ENCODE results near the gene ABHD16A.
"Not testable (repeated sequence)": the region's sequence is repeated elsewhere in the genome, so short reads cannot be mapped to it uniquely, and the experiment has no call there.

ABHD16A gene

DNA sequence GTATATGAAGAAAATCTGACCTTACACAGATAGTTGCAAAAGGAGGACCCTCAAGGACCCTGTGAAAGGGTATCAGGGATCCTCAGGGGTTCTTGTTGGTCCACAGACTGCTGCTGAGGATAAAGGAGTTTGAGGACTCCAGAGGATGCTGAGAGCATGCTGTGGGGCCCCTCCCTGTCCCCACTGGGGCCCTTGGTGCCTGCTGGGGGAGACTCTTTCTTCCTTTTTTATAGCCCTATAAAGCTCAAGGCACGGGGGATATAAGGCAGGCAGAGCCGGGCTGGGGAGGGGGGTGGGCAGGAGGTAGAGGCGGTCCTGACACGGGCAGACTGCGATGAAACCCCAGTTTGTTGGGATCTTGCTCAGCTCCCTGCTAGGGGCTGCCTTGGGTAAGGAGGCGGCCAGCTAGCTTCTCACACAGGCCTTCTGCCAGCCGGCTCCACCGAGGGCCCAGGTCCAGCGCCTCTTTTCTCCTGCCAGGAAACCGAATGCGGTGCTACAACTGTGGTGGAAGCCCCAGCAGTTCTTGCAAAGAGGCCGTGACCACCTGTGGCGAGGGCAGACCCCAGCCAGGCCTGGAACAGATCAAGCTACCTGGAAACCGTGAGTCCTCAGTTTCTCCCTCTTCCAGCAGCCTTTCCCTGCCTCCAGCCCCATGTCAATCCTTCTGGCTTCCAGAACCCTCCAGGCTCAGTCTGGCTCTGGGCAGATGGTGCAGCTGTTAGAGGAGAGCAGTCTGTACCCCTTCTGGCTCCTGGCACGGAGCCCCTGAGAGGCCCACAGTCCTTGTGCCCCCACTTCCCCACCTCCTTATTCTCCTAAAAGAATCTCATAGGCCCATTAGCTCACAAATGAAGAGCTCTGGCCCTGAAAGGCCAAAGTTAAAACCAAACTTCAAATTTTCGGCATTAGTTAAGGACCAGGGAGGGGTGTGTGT lies 12.2 kb upstream of the ABHD16A start, which contains the start of gene LY6G6D:
Gene LY6G6D (plus strand): TSS at position 327 of the 937 bp plus-strand sequence. CDS start 8 bp downstream, at position 335.
- H3K4me1 Mint-ChIP-seq, result peaks cover 26% of the 10 kb centered on the region

GRCh38 chr6:31713991-31714684 lies 11.0 kb upstream of the ABHD16A start:
- no peak overlapping the region for H3K4me3 Mint-ChIP-seq
- no peak for DNase-seq
- no peaks in the 10 kb centered on the region for H3K9me3 Mint-ChIP-seq
- H3K4me1 Mint-ChIP-seq, result peaks cover 27% of the 10 kb centered on the region
- H3K27ac Mint-ChIP-seq, result no peak overlapping the region
- CTCF ChIA-PET, result no interaction called here
- H3K36me3 Mint-ChIP-seq, result no peaks in the 10 kb centered on the region
- H3K27me3 Mint-ChIP-seq, result peaks cover 56% of the 10 kb centered on the region

More for the DNA sequence above, 12.2 kb upstream of the ABHD16A start, which contains the start of gene LY6G6D:
- no peak for DNase-seq
- Mint-ChIP-seq H3K9me3 (no peaks in the 10 kb centered on the region), H3K36me3 (no peaks in the 10 kb centered on the region), H3K4me3 (no peak within 1 kb of the TSS), H3K27ac (no peak within 1 kb of the TSS), H3K27me3 (peaks cover 56% of the 10 kb centered on the region)
- CTCF ChIA-PET, result no interaction called here

GRCh38 chr6:31713465-31713864 lies 10.3 kb upstream of the ABHD16A start:
- Mint-ChIP-seq H3K36me3 (no peaks in the 10 kb centered on the region), H3K9me3 (no peaks in the 10 kb centered on the region), H3K4me3 (no peak overlapping the region), H3K27me3 (peaks cover 56% of the 10 kb centered on the region), H3K27ac (no peak overlapping the region), H3K4me1 (peaks cover 27% of the 10 kb centered on the region)
- CTCF ChIA-PET, result no interaction called here
- DNase-seq, result no peak

DNA sequence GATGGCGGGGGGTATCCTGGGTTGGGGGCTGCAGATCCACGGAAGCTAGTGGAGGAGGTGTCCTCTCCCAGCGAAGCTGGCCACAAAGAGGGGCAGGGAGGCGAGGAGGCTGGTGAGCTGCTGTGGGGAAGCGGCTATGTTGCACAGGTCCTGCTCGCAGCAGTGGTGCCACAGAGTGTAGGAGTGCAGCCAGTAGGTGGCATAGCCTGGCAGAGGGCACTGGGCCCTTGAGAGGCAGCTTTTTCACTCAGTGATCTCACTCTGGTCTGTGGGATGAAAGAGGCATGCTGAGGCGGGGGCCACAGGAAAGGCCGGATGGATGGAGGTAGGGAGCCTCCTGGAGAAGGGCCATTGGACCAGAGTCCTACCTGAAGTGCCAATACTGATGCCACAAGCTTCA lies 9.2 kb upstream of the ABHD16A start:
- Mint-ChIP-seq H3K27me3 (peaks cover 57% of the 10 kb centered on the region), H3K4me3 (no peak overlapping the region), H3K4me1 (peaks cover 27% of the 10 kb centered on the region), H3K27ac (peak overlapping the region; percentile 75), H3K36me3 (no peaks in the 10 kb centered on the region), H3K9me3 (no peaks in the 10 kb centered on the region)
- CTCF ChIA-PET, result interaction anchor here (1.4 kb wide), 1 partner anchor 79 kb away, joined by 5 read pairs; no protein-coding TSS in a partner anchor
- peak; percentile 45 for DNase-seq

GRCh38 chr6:31711233-31711632 lies 8.1 kb upstream of the ABHD16A start:
- DNase-seq, result no peak
- H3K9me3 Mint-ChIP-seq, result no peaks in the 10 kb centered on the region
- H3K36me3 Mint-ChIP-seq, result no peaks in the 10 kb centered on the region
- CTCF ChIA-PET, result interaction anchor here (1.4 to 1.8 kb wide), 2 partner anchors 19 to 80 kb away, joined by 4 to 5 read pairs; no protein-coding TSS in a partner anchor
- H3K4me3 Mint-ChIP-seq, result no peak overlapping the region
- peaks cover 27% of the 10 kb centered on the region for H3K4me1 Mint-ChIP-seq
- peaks cover 66% of the 10 kb centered on the region for H3K27me3 Mint-ChIP-seq
- peak overlapping the region; percentile 58 for H3K27ac Mint-ChIP-seq

DNA sequence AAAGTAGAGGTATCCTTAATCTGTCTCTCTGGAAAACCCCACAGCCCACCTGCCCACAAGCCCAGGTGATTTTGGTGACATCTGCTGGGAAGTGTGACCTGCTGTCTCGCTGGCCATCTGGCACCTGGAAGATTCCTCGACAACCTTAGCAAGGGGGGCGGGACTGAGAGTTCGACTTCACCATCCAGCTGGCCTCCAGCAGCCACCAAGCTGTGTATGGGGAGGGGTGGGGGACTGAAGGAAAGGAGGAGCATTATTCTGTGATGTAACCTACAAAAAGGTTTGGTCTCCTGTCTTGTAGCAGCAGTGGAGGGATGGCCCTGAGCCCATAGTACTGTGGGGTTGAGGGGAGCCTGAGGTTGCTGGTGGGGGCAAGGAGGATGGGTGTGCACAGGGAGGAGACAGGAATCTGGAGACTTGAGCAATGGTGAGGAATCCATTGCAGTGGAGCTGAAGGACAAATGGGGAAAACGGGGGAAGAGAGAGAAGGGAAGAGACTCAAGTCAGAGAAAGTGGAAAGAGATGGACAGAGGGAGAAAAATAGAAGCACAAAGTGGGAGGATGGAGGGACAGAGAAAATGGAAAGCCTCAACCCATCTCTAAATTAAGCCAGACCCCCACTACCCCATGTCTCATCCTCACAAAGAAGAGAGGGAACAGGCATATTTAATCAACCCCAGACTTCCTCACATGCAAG lies 7.5 kb upstream of the ABHD16A start:
- Mint-ChIP-seq H3K27ac (no peak overlapping the region), H3K4me1 (peaks cover 27% of the 10 kb centered on the region), H3K9me3 (no peaks in the 10 kb centered on the region), H3K36me3 (no peaks in the 10 kb centered on the region), H3K27me3 (peaks cover 67% of the 10 kb centered on the region), H3K4me3 (no peak overlapping the region)
- CTCF ChIA-PET, result interaction anchor here (1.4 to 1.8 kb wide), 2 partner anchors 19 to 81 kb away, joined by 4 to 5 read pairs; no protein-coding TSS in a partner anchor
- DNase-seq, result no peak

DNA sequence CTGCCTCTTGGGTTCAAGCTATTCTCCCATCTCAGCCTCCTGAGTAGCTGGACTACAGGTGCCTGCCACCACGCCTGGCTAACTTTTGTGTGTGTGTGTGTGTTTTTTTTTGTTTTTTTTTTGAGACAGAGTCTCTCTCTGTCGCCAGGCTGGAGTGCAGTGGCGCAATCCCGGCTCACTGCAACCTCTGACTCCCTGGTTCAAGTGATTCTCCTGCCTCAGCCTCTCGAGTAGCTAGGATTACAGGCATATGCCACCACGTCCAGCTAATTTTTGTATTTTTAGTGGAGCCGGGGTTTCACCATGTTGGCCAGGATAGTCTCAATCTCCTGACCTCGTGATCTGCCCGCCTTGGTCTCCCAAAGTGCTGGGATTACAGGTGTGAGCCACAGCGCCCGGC lies 6.0 kb upstream of the ABHD16A start:
- H3K4me3 Mint-ChIP-seq, DNase-seq, H3K27ac Mint-ChIP-seq, H3K36me3 Mint-ChIP-seq, CTCF ChIA-PET, H3K9me3 Mint-ChIP-seq: not testable (repeated sequence)
- H3K4me1 Mint-ChIP-seq, result peaks cover 24% of the 10 kb centered on the region
- peaks cover 59% of the 10 kb centered on the region for H3K27me3 Mint-ChIP-seq

- CTCF ChIA-PET, result no interaction called here
- Mint-ChIP-seq H3K36me3 (no peaks in the 10 kb centered on the region), H3K4me1 (peaks cover 29% of the 10 kb centered on the region), H3K9me3 (no peaks in the 10 kb centered on the region), H3K27ac (no peak overlapping the region), H3K4me3 (no peak overlapping the region), H3K27me3 (peaks cover 50% of the 10 kb centered on the region)
- DNase-seq, result no peak
Measured at GRCh38 chr6:31708224-31708623, 5.1 kb upstream of the ABHD16A start.

- no peak overlapping the region for H3K27ac Mint-ChIP-seq
- H3K4me1 Mint-ChIP-seq, result peaks cover 29% of the 10 kb centered on the region
- H3K9me3 Mint-ChIP-seq, result no peaks in the 10 kb centered on the region
- CTCF ChIA-PET, result no interaction called here
- H3K4me3 Mint-ChIP-seq, result no peak overlapping the region
- peaks cover 45% of the 10 kb centered on the region for H3K27me3 Mint-ChIP-seq
- H3K36me3 Mint-ChIP-seq, result no peaks in the 10 kb centered on the region
- DNase-seq, result no peak
Measured at GRCh38 chr6:31707701-31708100, 4.6 kb upstream of the ABHD16A start.

DNA sequence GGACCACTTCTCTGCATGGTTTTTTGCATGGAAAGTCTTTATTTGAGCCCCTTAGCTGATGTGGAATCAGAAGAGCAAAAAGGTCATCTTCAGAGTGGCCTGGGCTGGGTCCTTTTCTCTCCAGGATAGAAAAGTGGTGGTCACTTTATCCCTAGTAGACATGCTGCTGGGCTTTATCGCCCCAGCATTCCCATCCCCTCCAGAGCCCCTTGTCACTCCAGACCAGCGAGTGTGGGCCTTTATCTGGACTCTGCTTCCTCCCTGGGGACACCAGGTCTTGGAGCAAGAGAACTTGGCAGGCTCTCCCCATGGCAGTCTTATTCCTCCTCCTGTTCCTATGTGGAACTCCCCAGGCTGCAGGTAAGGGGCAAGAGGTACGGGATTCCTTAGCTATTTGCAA lies 3.5 kb upstream of the ABHD16A start, which contains the start of gene LY6G6F:
Gene LY6G6F (plus strand): TSS at position 268 of the 400 bp plus-strand sequence. CDS start 41 bp downstream, at position 309.
- Mint-ChIP-seq H3K4me3 (no peak within 1 kb of the TSS), H3K36me3 (peaks cover 4% of the 10 kb centered on the region), H3K4me1 (peaks cover 29% of the 10 kb centered on the region), H3K27me3 (peaks cover 34% of the 10 kb centered on the region), H3K27ac (no peak within 1 kb of the TSS), H3K9me3 (no peaks in the 10 kb centered on the region)
- CTCF ChIA-PET, result no interaction called here
- no peak for DNase-seq

DNA sequence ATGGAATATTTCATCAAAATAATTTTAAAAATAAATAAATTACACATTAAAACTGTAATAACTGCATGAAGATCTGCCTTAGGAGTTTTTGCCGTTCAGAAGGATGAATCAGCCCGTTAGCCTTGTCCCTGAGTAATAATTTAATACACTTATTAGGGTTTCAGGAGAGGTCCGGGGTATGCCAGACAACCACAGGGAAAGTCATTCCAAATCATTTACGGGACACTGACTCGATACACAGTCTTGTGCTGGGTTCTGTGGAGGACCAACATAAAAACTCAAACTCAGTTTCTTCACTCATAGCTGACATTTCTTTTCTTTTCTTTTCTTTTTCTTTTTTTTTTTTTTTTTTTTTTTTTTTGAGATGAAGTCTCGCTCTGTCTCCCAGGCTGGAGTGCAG lies 2.8 kb upstream of the ABHD16A start:
- no peak for DNase-seq

GRCh38 chr6:31702405-31702818 lies 712 bp downstream of the ABHD16A start:
- peaks cover 41% of the 10 kb centered on the region for H3K4me1 Mint-ChIP-seq
- peaks cover 22% of the 10 kb centered on the region for H3K36me3 Mint-ChIP-seq
- no peaks in the 10 kb centered on the region for H3K9me3 Mint-ChIP-seq
- peak overlapping the region; percentile 98 for H3K27ac Mint-ChIP-seq
- no peak for DNase-seq
- H3K27me3 Mint-ChIP-seq, result peaks cover 13% of the 10 kb centered on the region
- CTCF ChIA-PET, result interaction anchor here (1.4 to 1.7 kb wide), 2 partner anchors 24 to 67 kb away, joined by 5 read pairs; no protein-coding TSS in a partner anchor
- H3K4me3 Mint-ChIP-seq, result peak overlapping the region; percentile 96

More for the DNA sequence above, 2.8 kb upstream of the ABHD16A start:
- Mint-ChIP-seq H3K27ac (no peak overlapping the region), H3K27me3 (peaks cover 29% of the 10 kb centered on the region), H3K9me3 (no peaks in the 10 kb centered on the region), H3K4me1 (peaks cover 29% of the 10 kb centered on the region), H3K36me3 (peaks cover 7% of the 10 kb centered on the region), H3K4me3 (no peak overlapping the region)
- CTCF ChIA-PET, result interaction anchor here (0.7 kb wide), 1 partner anchor 28 kb away, joined by 4 read pairs; no protein-coding TSS in a partner anchor

GRCh38 chr6:31701666-31702404 lies 1.3 kb downstream of the ABHD16A start:
- peak; percentile 27 for DNase-seq
- Mint-ChIP-seq H3K36me3 (peaks cover 26% of the 10 kb centered on the region), H3K4me1 (peaks cover 43% of the 10 kb centered on the region), H3K27me3 (peaks cover 7% of the 10 kb centered on the region), H3K9me3 (no peaks in the 10 kb centered on the region), H3K4me3 (peak overlapping the region; percentile 96), H3K27ac (peak overlapping the region; percentile 98)
- CTCF ChIA-PET, result interaction anchor here (1.7 kb wide), 1 partner anchor 68 kb away, joined by 5 read pairs; no protein-coding TSS in a partner anchor

Measured in activated naive CD4-positive, alpha-beta T cell treated with anti-CD3 and anti-CD28 coated beads, Interleukin-2, amount 10 ng/mL, durations not matched to agents 7 days and 5 days (primary cell).